ENCODE results near the gene CNOT10.

CNOT10 gene

GRCh38 chr3:32675164-32675563, 9.8 kb upstream of the CNOT10 start:
- in situ Hi-C loops (cut with HindIII; ENCODE audit: low pct_unique_long_range_greater_than_20kb, low sequenced_read_pairs) = no loop called here
- DNase-seq (ENCODE audit: low read depth in 1 of 2, low spot score in 1 of 2) = no peak
- no peak for TF ChIP-seq JUND (IDR thresholded peaks at IDR 0.05; ENCODE audit: low read depth)

- DNase-seq (ENCODE audit: low read depth in 1 of 2, low spot score in 1 of 2) = no peak
- no peak for TF ChIP-seq JUND (IDR thresholded peaks at IDR 0.05; ENCODE audit: low read depth)
- in situ Hi-C loops (cut with HindIII; ENCODE audit: low pct_unique_long_range_greater_than_20kb, low sequenced_read_pairs) = no loop called here
Observed at GRCh38 chr3:32675650-32676049, 9.3 kb upstream of the CNOT10 start.

DNA sequence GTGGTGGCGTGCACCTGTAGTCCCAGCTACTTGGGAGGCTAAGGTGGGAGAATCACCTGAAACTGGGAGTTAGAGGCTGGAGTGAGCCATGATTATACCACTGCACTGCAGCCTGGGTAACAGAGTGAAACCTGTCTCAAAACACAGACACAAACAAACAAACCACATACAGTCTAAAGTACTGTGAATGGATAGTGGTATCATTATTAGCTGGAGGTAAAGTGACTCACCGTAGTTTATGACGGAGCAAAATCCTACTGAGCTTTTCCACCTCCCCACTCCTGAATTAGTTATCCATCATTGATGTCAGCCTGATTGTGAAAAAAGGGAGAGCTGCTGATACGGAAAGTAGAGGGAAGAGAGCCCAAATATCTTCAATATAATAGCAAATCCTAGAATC, 3.2 kb upstream of the CNOT10 start:
- no peak for TF ChIP-seq JUND (IDR thresholded peaks at IDR 0.05; ENCODE audit: low read depth)
- DNase-seq (ENCODE audit: low read depth in 1 of 2, low spot score in 1 of 2) = no peak
- in situ Hi-C loops (cut with HindIII; ENCODE audit: low pct_unique_long_range_greater_than_20kb, low sequenced_read_pairs) = no loop called here

DNA sequence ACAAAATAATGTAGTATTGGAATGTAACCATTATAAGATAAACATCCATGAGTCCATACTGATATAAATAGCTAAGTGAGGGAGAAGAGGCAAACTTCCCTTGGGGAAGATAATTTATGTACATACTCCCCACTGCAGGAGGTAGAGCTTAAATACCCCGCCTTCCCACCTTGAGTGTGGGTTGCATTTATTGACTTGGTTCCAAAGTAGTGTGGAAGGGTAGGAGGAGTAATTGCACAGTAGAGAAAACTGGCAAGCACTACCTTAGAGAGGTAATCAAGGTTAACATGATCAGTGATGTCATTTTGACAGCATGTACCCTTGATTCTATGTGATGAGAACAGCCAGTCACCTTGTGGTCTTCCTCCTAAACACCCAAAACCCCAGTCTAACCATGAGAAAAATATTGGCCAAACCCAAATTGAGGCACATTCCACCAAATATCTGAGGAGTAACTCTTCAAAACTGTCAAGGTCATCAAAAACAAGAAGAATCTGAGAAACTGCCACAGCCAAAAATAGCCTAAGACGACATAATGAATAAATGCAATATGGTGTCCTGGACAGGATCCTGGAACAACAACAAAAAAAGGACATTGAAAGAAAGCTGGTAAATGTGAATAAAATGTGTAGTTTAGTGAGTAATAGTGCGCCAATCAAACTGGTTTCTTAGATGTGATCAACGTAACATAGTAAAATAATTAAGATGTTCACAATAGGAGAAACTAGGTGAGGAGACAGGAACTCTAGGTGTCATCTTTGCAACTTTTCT, 774 bp upstream of the CNOT10 start:
- no peak for DNase-seq (ENCODE audit: low read depth in 1 of 2, low spot score in 1 of 2)
- TF ChIP-seq JUND (IDR thresholded peaks at IDR 0.05; ENCODE audit: low read depth) = no peak
- in situ Hi-C loops (cut with HindIII; ENCODE audit: low pct_unique_long_range_greater_than_20kb, low sequenced_read_pairs) = no loop called here

- DNase-seq (ENCODE audit: low read depth in 1 of 2, low spot score in 1 of 2) = peak in 1 of 2 experiments; percentile 42
- in situ Hi-C loops (cut with HindIII; ENCODE audit: low pct_unique_long_range_greater_than_20kb, low sequenced_read_pairs) = no loop called here
- no peak for TF ChIP-seq JUND (IDR thresholded peaks at IDR 0.05; ENCODE audit: low read depth)
Observed at GRCh38 chr3:32685543-32686185, 676 bp downstream of the CNOT10 start.

DNA sequence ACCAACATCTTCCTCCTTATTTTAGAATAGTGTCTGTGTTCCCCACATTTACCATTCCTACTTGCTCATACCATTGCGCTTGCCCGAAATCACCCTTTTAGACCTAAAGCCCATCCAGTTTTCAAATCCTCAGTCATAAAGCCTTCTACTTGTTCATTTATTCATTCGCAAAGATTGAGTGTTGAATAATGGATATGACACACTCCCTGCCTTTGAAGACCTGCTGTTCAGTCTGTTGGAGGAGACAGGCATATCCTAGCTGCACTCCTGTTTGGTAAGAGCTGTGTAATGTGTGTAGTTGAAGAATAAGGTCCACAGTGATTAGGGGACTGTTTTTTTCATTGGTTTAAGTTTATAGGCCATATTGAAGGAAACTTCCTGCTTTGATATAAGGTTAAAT, 1.7 kb downstream of the CNOT10 start:
- no peak for DNase-seq (ENCODE audit: low read depth in 1 of 2, low spot score in 1 of 2)
- no peak for TF ChIP-seq JUND (IDR thresholded peaks at IDR 0.05; ENCODE audit: low read depth)
- in situ Hi-C loops (cut with HindIII; ENCODE audit: low pct_unique_long_range_greater_than_20kb, low sequenced_read_pairs) = no loop called here

GRCh38 chr3:32691847-32692246, 6.9 kb downstream of the CNOT10 start:
- in situ Hi-C loops (cut with HindIII; ENCODE audit: low pct_unique_long_range_greater_than_20kb, low sequenced_read_pairs) = no loop called here
- TF ChIP-seq JUND (IDR thresholded peaks at IDR 0.05; ENCODE audit: low read depth) = no peak
- no peak for DNase-seq (ENCODE audit: low read depth in 1 of 2, low spot score in 1 of 2)

DNA sequence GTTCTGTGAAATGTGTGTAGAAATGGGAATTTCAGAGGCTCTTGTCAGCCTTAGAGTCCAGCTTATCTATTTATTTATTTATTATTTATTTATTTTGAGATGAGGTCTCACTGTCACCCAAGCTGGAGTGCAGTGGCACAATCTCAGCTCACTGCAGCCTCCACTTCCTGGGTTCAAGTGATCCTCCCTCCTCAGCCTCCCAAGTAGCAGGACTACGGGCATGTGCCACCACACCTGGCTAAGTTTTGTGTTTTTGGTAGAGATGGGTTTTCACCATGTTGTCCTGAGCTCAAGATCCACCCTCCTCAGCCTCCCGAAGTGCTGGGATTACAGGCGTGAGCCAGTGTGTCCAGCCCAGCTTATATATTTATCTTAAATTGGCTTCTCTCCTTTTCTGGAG, 11.5 kb downstream of the CNOT10 start:
- no peak for DNase-seq (ENCODE audit: low read depth in 1 of 2, low spot score in 1 of 2)
- TF ChIP-seq JUND (IDR thresholded peaks at IDR 0.05; ENCODE audit: low read depth) = no peak
- in situ Hi-C loops (cut with HindIII; ENCODE audit: low pct_unique_long_range_greater_than_20kb, low sequenced_read_pairs) = no loop called here

GRCh38 chr3:32698506-32698905, 13.5 kb downstream of the CNOT10 start:
- TF ChIP-seq JUND (IDR thresholded peaks at IDR 0.05; ENCODE audit: low read depth) = no peak
- no peak for DNase-seq (ENCODE audit: low read depth in 1 of 2, low spot score in 1 of 2)
- in situ Hi-C loops (cut with HindIII; ENCODE audit: low pct_unique_long_range_greater_than_20kb, low sequenced_read_pairs) = no loop called here

DNA sequence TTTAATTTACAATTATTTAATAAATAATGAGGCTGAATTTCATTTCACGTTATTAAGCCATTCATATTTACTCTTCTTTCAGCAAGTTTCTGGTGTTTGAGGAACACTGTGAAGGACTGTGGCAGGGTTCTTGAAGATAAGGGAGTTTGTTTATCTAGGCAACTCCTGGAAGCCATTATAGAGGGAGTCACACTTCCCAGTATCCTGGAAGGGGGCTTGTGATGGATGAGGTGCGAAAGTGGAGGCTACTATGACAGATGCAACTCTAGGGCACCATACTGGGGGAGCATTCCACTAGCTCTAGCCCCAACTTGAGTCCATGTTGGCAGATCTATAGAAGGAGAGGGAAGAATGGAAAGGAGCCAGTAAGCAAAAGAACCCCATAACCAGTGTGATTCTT, 14.4 kb downstream of the CNOT10 start:
- in situ Hi-C loops (cut with HindIII; ENCODE audit: low pct_unique_long_range_greater_than_20kb, low sequenced_read_pairs) = no loop called here
- no peak for DNase-seq (ENCODE audit: low read depth in 1 of 2, low spot score in 1 of 2)
- TF ChIP-seq JUND (IDR thresholded peaks at IDR 0.05; ENCODE audit: low read depth) = no peak

DNA sequence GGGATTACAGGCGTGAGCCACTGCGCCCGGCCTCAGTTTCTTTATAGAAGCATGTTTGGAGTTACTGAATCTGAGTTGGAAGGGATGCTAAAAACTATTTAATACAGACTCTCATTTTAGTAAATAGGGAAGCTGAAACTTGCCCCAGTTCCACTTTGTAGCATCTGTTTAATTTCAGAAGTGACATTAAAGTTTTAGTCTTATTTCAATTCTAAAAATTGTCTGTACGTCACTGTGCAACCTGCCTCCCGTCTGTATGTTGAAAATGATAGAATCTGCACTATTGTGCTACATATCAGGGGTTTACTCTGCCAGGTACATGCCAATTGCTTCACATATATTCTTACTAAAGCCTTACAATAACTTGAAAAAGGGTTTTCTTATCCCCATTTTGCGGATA, 15.3 kb downstream of the CNOT10 start:
- no peak for DNase-seq (ENCODE audit: low read depth in 1 of 2, low spot score in 1 of 2)
- TF ChIP-seq JUND (IDR thresholded peaks at IDR 0.05; ENCODE audit: low read depth) = no peak
- in situ Hi-C loops (cut with HindIII; ENCODE audit: low pct_unique_long_range_greater_than_20kb, low sequenced_read_pairs) = no loop called here

DNA sequence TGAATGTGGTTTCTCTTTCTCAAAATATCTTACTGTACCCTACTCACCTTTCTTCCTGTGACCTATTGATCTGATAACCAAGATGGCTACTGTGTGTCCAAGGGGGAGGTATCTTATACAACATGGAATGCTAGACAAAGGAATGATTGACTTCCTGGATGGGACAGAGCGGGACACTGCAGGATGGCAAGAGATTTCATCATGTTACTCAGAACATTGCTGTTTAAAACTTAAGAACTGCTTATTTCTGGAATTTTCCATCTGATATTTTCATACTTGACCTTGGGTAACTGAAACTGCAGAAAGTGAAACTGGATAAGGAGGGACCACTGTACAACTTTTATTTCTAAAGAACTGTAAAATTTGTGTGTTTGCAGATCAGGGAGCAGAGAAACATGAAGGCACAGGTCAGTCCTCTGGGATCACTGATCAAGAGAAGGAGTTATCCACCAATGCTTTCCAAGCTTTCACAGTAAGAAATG, 18.5 kb downstream of the CNOT10 start:
- in situ Hi-C loops (cut with HindIII; ENCODE audit: low pct_unique_long_range_greater_than_20kb, low sequenced_read_pairs) = no loop called here
- DNase-seq (ENCODE audit: low read depth in 1 of 2, low spot score in 1 of 2) = peak in 1 of 2 experiments; percentile 7
- TF ChIP-seq JUND (IDR thresholded peaks at IDR 0.05; ENCODE audit: low read depth) = no peak

DNA sequence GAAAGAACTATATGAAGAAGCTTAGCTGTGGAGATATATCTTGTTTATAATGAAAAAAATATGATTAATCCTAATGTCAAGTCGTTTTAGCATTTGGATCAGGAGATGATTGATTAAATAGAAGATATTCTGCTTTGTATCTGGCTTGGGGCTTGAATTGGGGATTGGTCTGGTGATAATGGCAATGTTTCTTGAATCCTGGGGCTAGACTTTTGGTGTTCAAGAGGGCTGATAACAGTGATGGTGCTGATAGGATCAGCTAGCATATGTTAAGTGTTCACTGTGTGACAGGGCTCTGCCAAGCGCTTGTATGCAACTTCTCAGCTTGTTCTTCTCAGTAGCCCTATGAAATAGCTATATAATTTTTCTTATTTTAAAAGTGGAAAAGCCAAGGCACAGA, 20.2 kb downstream of the CNOT10 start:
- in situ Hi-C loops (cut with HindIII; ENCODE audit: low pct_unique_long_range_greater_than_20kb, low sequenced_read_pairs) = no loop called here
- TF ChIP-seq JUND (IDR thresholded peaks at IDR 0.05; ENCODE audit: low read depth) = no peak
- DNase-seq (ENCODE audit: low read depth in 1 of 2, low spot score in 1 of 2) = no peak

Measured in T47D (cell line).